CD4-positive, alpha-beta T cell (primary cell): ENCODE measurements around the gene NOS1. TPM values are rescaled to one million over a fixed set of nuclear protein-coding genes. Genes with fewer than 3 reads are reported as not detected.

ENCODE experiments used
- ATAC-seq: fragments of 200-7000 bp; cut with Tn5 transposase; one replicate; pipeline ENCODE4 v1.10.0; 2022; ENCODE audit warnings: mild to moderate bottlenecking; ENCODE audit not compliant: poor library complexity
- CTCF ChIA-PET: fragments of 350-600 bp; sonication (Branson Sonifier 250); formaldehyde crosslinking; loops from one replicate; lab custom pipeline; 2021; ENCODE audit warnings: antibody characterized with exemption, inconsistent platforms; lab: Charles Lee
- POLR2A ChIA-PET: fragments of 350-600 bp; sonication (Branson Sonifier 250); formaldehyde crosslinking; loops from one replicate; lab custom pipeline; 2021; ENCODE audit warnings: antibody characterized with exemption, inconsistent platforms; lab: Charles Lee
- DNase-seq, 14 experiments: peaks; one replicate each; pipeline ENCODE4 v3.0.0-alpha.2; 2013 to 2020; ENCODE audit warnings: mixed read lengths in 2 of 14
- H3K27ac ChIP-seq, 2 donors: one replicate each; pipeline versions ENCODE4 v1.5.1 to v1.7.0; 2013; ENCODE audit warnings: low read length in 2 of 2, low read depth in 1 of 2, mild to moderate bottlenecking in 1 of 2
- H3K27me3 ChIP-seq, 2 experiments: 1 replicate in 1 of 2; 2 replicates in 1 of 2; pipeline versions ENCODE4 v1.6.1 to v1.7.0; 2013; ENCODE audit warnings: low read length in 2 of 2, control low read depth in 1 of 2, mild to moderate bottlenecking in 1 of 2, moderate library complexity in 1 of 2; ENCODE audit not compliant: insufficient read depth in 2 of 2, control insufficient read depth in 1 of 2
- H3K36me3 ChIP-seq: one replicate; pipeline ENCODE4 v1.6.1; 2013; ENCODE audit warnings: low read length, control low read depth; ENCODE audit not compliant: insufficient read depth
- H3K4me1 ChIP-seq: one replicate; pipeline ENCODE4 v1.6.1; 2013; ENCODE audit warnings: low read length, control low read depth; ENCODE audit not compliant: insufficient read depth
- H3K4me3 ChIP-seq: one replicate; pipeline ENCODE4 v1.5.1; 2013; ENCODE audit warnings: mild to moderate bottlenecking, low read length, moderate library complexity
- H3K9me3 ChIP-seq, 2 experiments: 1 replicate in 1 of 2; 2 replicates in 1 of 2; pipeline versions ENCODE4 v1.6.1 to v1.7.0; 2013; ENCODE audit warnings: low read length in 2 of 2, mild to moderate bottlenecking in 2 of 2, control low read depth in 1 of 2, moderate library complexity in 1 of 2; ENCODE audit not compliant: control insufficient read depth in 1 of 2, insufficient read depth in 1 of 2
- H3K27ac Mint-ChIP-seq: one replicate; pipeline ENCODE4 v1.8.0; 2020; ENCODE audit warnings: mixed read lengths
- H3K27me3 Mint-ChIP-seq: one replicate; pipeline ENCODE4 v1.8.0; 2021; ENCODE audit warnings: mixed read lengths
- H3K36me3 Mint-ChIP-seq: one replicate; pipeline ENCODE4 v1.8.0; 2021; ENCODE audit warnings: low read depth, mixed read lengths
- H3K4me1 Mint-ChIP-seq: one replicate; pipeline ENCODE4 v1.8.0; 2021; ENCODE audit warnings: low read depth, mixed read lengths
- H3K4me3 Mint-ChIP-seq: one replicate; pipeline ENCODE4 v1.8.0; 2020; ENCODE audit warnings: mild to moderate bottlenecking, mixed read lengths
- H3K9me3 Mint-ChIP-seq: one replicate; pipeline ENCODE4 v1.8.0; 2020; ENCODE audit warnings: mixed read lengths
- intact Hi-C, 2 experiments: fragments of 100-400 bp; cut with DNase I in 1 of 2; cut with micrococcal nuclease in 1 of 2; formaldehyde crosslinking; loops; one replicate each; pipeline versions ENCODE4 v1.15.1 to v1.9.0; 2023 to 2025; cut with DNase I, micrococcal nuclease
- total RNA-seq, 174 experiments: library from RNA in 2 of 174; stranded (reverse) in 2 of 174; gene quantifications; one replicate each; pipeline ENCODE4 v1.2.3 and lab custom pipeline; 2021 to 2026
- TF ChIP-seq, protein P1 (sequence below): fragments of 200-600 bp; IDR thresholded peaks from one replicate; pipeline ENCODE4 v1.8.0; 2022; ENCODE audit warnings: antibody characterized with exemption, mild to moderate bottlenecking

Gene NOS1
- total RNA-seq, 2 experiments from 2014 or later: not detected

GRCh38 chr12:117165342-117165741 lies 196.1 kb downstream of the NOS1 start:
- DNase-seq (no peak), ATAC-seq (no peak)
- Mint-ChIP-seq H3K36me3 (peaks cover 97% of the 10 kb centered on the region), H3K4me3 (no peak overlapping the region), H3K4me1 (peaks cover 7% of the 10 kb centered on the region), H3K9me3 (no peaks in the 10 kb centered on the region), H3K27ac (no peak overlapping the region), H3K27me3 (no peaks in the 10 kb centered on the region)
- TF ChIP-seq, protein P1, sequence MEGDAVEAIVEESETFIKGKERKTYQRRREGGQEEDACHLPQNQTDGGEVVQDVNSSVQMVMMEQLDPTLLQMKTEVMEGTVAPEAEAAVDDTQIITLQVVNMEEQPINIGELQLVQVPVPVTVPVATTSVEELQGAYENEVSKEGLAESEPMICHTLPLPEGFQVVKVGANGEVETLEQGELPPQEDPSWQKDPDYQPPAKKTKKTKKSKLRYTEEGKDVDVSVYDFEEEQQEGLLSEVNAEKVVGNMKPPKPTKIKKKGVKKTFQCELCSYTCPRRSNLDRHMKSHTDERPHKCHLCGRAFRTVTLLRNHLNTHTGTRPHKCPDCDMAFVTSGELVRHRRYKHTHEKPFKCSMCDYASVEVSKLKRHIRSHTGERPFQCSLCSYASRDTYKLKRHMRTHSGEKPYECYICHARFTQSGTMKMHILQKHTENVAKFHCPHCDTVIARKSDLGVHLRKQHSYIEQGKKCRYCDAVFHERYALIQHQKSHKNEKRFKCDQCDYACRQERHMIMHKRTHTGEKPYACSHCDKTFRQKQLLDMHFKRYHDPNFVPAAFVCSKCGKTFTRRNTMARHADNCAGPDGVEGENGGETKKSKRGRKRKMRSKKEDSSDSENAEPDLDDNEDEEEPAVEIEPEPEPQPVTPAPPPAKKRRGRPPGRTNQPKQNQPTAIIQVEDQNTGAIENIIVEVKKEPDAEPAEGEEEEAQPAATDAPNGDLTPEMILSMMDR: no peak
- H3K9me3 ChIP-seq: no peaks in the 10 kb centered on the region
- ChIA-PET POLR2A (no interaction called here), CTCF (interaction anchor here (0.7 kb wide), 1 partner anchor 23 kb away, joined by 3 read pairs; no protein-coding TSS in a partner anchor)
- no peak overlapping the region for H3K4me3 ChIP-seq
- no peak overlapping the region for H3K27ac ChIP-seq
- H3K27me3 ChIP-seq: no peaks in the 10 kb centered on the region
- H3K36me3 ChIP-seq: peaks cover 88% of the 10 kb centered on the region
- no peaks in the 10 kb centered on the region for H3K4me1 ChIP-seq
- intact Hi-C loops: no loop called here

DNA sequence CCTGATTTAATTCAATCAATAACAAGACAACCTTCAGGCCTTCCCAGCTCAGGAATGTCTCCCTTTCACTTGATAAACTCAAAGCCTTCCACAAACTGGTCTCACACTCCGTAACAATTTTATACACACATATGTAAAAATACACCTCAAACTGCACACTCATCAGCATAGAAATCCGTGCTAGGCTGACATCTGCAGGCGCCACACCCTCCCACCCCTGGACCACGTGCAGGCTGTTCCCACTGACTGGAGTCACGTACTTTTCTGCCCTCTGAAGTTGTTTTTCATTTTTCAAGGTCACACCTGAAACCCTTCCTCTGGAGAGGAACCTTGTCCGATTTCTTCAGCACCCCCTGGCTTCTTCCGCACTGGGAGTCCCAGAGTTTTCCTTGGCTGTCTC lies 198.8 kb downstream of the NOS1 start:
- intact Hi-C loops: no loop called here
- Histone ChIP-seq H3K27ac (no peak overlapping the region), H3K36me3 (peaks cover 93% of the 10 kb centered on the region), H3K4me1 (no peaks in the 10 kb centered on the region), H3K9me3 (no peaks in the 10 kb centered on the region), H3K27me3 (no peaks in the 10 kb centered on the region), H3K4me3 (no peak overlapping the region)
- ATAC-seq: no peak
- TF ChIP-seq, protein P1: no peak
- H3K9me3 Mint-ChIP-seq: no peaks in the 10 kb centered on the region
- H3K27me3 Mint-ChIP-seq: no peaks in the 10 kb centered on the region
- H3K4me1 Mint-ChIP-seq: peaks cover 4% of the 10 kb centered on the region
- peaks cover 99% of the 10 kb centered on the region for H3K36me3 Mint-ChIP-seq
- ChIA-PET POLR2A (no interaction called here), CTCF (no interaction called here)
- no peak overlapping the region for H3K4me3 Mint-ChIP-seq
- no peak overlapping the region for H3K27ac Mint-ChIP-seq
- no peak for DNase-seq

- Histone ChIP-seq H3K4me1 (no peaks in the 10 kb centered on the region), H3K27ac (no peak overlapping the region), H3K9me3 (no peaks in the 10 kb centered on the region), H3K27me3 (no peaks in the 10 kb centered on the region), H3K4me3 (no peak overlapping the region), H3K36me3 (peaks cover 94% of the 10 kb centered on the region)
- ChIA-PET POLR2A (no interaction called here), CTCF (no interaction called here)
- H3K36me3 Mint-ChIP-seq: peaks cover 100% of the 10 kb centered on the region
- TF ChIP-seq, protein P1: no peak
- no peak overlapping the region for H3K4me3 Mint-ChIP-seq
- no peaks in the 10 kb centered on the region for H3K9me3 Mint-ChIP-seq
- no peaks in the 10 kb centered on the region for H3K27me3 Mint-ChIP-seq
- H3K27ac Mint-ChIP-seq: no peak overlapping the region
- DNase-seq (no peak), ATAC-seq (no peak)
- H3K4me1 Mint-ChIP-seq: peaks cover 3% of the 10 kb centered on the region
- intact Hi-C loops: no loop called here
These were observed 199.3 kb downstream of the NOS1 start for GRCh38 chr12:117162167-117162539.
